ENCODE measurements around the gene PRKAR1B. TPM values are rescaled to one million over a fixed set of nuclear protein-coding genes. Genes with fewer than 3 reads are reported as not detected.

The PRKAR1B gene
- total and polyA plus RNA-seq, 10 donors = 9.9 to 39.5 (median 23.5) TPM

GRCh38 chr7:773622-773915, 46.5 kb upstream of the PRKAR1B start:
- TF ChIP-seq, protein P1, sequence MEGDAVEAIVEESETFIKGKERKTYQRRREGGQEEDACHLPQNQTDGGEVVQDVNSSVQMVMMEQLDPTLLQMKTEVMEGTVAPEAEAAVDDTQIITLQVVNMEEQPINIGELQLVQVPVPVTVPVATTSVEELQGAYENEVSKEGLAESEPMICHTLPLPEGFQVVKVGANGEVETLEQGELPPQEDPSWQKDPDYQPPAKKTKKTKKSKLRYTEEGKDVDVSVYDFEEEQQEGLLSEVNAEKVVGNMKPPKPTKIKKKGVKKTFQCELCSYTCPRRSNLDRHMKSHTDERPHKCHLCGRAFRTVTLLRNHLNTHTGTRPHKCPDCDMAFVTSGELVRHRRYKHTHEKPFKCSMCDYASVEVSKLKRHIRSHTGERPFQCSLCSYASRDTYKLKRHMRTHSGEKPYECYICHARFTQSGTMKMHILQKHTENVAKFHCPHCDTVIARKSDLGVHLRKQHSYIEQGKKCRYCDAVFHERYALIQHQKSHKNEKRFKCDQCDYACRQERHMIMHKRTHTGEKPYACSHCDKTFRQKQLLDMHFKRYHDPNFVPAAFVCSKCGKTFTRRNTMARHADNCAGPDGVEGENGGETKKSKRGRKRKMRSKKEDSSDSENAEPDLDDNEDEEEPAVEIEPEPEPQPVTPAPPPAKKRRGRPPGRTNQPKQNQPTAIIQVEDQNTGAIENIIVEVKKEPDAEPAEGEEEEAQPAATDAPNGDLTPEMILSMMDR (IDR thresholded peaks at IDR 0.05 in 8 of 11, conservative IDR thresholded peaks at IDR 0.05 in 3 of 11) = no peak
- TF ChIP-seq POLR2AphosphoS5 (IDR thresholded peaks at IDR 0.05) = no peak
- TF ChIP-seq POLR2A (IDR thresholded peaks at IDR 0.05) = no peak
- Histone ChIP-seq H3K9me3 (no peaks in the 10 kb centered on the region), H3K4me3 (no peak overlapping the region), H3K36me3 (peaks cover 0 to 88% (median 6%) of the 10 kb centered on the region in 6 donors), H3K27me3 (replicated peaks in 1 of 7) (no peaks in the 10 kb centered on the region), H3K27ac (no peak overlapping the region), H3K4me1 (peaks cover 0 to 41% (median 25%) of the 10 kb centered on the region in 6 donors)
- DNase-seq = no peak
- 95 to 98% (median 96%) methylated on average over 10 to 12 of the region's 12 CpGs for WGBS, 5 donors
- intact Hi-C loops (cut with DNase I; ENCODE audit: low total_unique reads) = loop anchor here (5.0 kb wide), 1 partner anchor 451 kb away; no protein-coding TSS in a partner anchor

DNA sequence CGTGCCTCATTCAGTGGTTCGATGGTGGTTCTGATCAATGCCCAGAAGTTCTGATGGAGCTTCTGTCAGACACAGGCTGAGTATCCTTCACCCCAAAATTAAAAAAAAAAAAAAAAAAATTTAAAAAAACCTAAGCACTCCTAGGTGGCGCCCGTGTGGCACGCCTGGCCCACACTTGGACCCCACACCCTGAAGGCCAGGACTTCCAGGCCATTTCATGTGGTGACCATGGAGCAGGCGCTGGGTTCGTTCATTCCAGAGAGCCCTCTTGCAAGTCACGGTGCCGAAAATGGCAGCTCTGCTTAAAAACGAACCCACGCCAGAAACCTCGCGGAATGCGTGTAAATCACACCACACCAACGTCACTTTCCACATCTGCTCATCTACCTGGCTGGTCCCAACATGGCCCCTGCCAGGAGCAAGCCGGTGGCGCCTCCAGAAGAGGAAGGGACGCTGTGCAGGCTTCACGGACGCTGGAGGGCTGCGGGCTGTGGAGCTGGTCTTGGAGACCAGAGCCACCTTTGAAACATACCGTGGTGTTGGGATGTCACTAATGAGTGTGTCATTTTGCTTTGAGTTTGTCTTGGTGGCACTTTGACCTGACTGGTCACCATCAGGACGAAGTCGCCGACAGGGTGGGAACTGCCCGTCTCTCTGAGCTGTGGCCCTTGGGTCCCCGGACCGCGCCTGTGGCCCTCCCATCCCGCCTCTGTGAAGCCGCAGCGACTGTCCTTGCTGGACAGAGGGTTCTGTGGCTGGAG, 46.0 kb upstream of the PRKAR1B start:
- TF ChIP-seq POLR2AphosphoS5 (IDR thresholded peaks at IDR 0.05) (no peak), POLR2A (IDR thresholded peaks at IDR 0.05) (no peak)
- TF ChIP-seq, protein P1 (IDR thresholded peaks at IDR 0.05 in 8 of 11, conservative IDR thresholded peaks at IDR 0.05 in 3 of 11) = no peak
- intact Hi-C loops (cut with DNase I; ENCODE audit: low total_unique reads) = loop anchor here (5.0 kb wide), 1 partner anchor 451 kb away; no protein-coding TSS in a partner anchor
- Histone ChIP-seq H3K36me3 (peaks cover 0 to 87% (median 6%) of the 10 kb centered on the region in 6 donors), H3K4me1 (peaks cover 0 to 36% (median 22%) of the 10 kb centered on the region in 6 donors), H3K27ac (no peak overlapping the region), H3K27me3 (replicated peaks in 1 of 7) (no peaks in the 10 kb centered on the region), H3K4me3 (no peak overlapping the region), H3K9me3 (no peaks in the 10 kb centered on the region)
- WGBS, 5 donors = 93 to 97% (median 95%) methylated on average over 27 to 32 of the region's 32 CpGs
- DNase-seq = no peak

- TF ChIP-seq, protein P1 (IDR thresholded peaks at IDR 0.05 in 8 of 11, conservative IDR thresholded peaks at IDR 0.05 in 3 of 11) = no peak
- no peak for TF ChIP-seq POLR2A (IDR thresholded peaks at IDR 0.05)
- no peak for TF ChIP-seq POLR2AphosphoS5 (IDR thresholded peaks at IDR 0.05)
- Histone ChIP-seq H3K9me3 (no peaks in the 10 kb centered on the region), H3K4me1 (peaks cover 0 to 31% (median 20%) of the 10 kb centered on the region in 6 donors), H3K27ac (peak overlapping the region in 3 of 8 donors; percentile 75 to 80 (median 75)), H3K27me3 (replicated peaks in 1 of 7) (no peaks in the 10 kb centered on the region), H3K4me3 (no peak overlapping the region), H3K36me3 (peaks cover 0 to 84% (median 8%) of the 10 kb centered on the region in 6 donors)
- WGBS, 5 donors = 91 to 100% (median 96%) methylated on average over 1 to 13 of the region's 13 CpGs
- no peak for DNase-seq
- intact Hi-C loops (cut with DNase I; ENCODE audit: low total_unique reads) = loop anchor here (5.0 kb wide), 1 partner anchor 450 kb away; no protein-coding TSS in a partner anchor
Measured at GRCh38 chr7:772392-772791, 45.3 kb upstream of the PRKAR1B start.

DNA sequence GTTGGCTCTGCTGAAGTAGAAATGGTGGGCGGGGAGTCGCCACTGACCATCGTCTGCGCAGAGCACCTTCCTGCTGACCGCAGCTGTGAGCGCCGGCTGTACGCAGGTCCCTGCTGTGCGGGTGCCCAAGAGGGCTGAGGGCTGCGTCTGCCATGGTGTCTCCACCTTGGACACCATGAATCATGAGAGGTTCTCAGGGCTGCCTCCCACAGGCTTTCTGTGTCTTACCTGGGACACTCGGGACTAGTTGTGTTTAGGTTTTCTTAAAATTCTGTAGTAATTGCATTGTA, 44.9 kb upstream of the PRKAR1B start:
- Histone ChIP-seq H3K27me3 (replicated peaks in 1 of 7) (no peaks in the 10 kb centered on the region), H3K4me3 (no peak overlapping the region), H3K4me1 (peaks cover 0 to 31% (median 20%) of the 10 kb centered on the region in 6 donors), H3K36me3 (peaks cover 0 to 83% (median 8%) of the 10 kb centered on the region in 6 donors), H3K27ac (peak overlapping the region in 6 of 8 donors; percentile 21 to 83 (median 75)), H3K9me3 (no peaks in the 10 kb centered on the region)
- WGBS, 5 donors = 79 to 88% (median 85%) methylated on average over 11 of the region's 11 CpGs
- intact Hi-C loops (cut with DNase I; ENCODE audit: low total_unique reads) = loop anchor here (5.0 kb wide), 1 partner anchor 450 kb away; no protein-coding TSS in a partner anchor
- TF ChIP-seq, protein P1 (IDR thresholded peaks at IDR 0.05 in 8 of 11, conservative IDR thresholded peaks at IDR 0.05 in 3 of 11) = no peak
- TF ChIP-seq POLR2A (IDR thresholded peaks at IDR 0.05) (no peak), POLR2AphosphoS5 (IDR thresholded peaks at IDR 0.05) (no peak)
- no peak for DNase-seq
